Measurements from ENCODE around the gene PDZD4.

Gene PDZD4

DNA sequence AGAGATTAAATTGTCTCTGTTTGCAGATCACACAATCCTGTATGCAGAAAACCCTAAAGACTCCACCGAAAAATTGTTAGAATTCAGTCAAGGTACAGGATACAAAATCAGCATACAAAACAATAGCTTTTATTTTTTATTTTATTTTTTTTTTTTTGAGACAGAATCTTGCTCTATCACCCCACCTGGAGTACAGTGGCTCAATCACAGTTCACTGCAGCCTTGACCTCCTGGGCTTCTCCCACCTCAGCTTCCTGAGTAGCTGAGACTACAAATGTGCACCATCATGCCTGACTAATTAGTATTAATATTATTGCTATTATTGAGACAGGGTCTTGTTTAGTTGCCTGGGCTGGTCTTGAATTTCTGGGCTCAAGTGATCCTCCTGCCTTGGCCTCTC lies 75.2 kb downstream of the PDZD4 start:
- DNase-seq (ENCODE audit: low read depth) = no peak

Data from activated T-cell treated with anti-CD3 and anti-CD28 coated beads for 1 hour (primary cell).